ENCODE measurements around the gene S100A6. TPM values are rescaled to one million over a fixed set of nuclear protein-coding genes. Genes with fewer than 3 reads are reported as not detected.
A peak's percentile ranks its signal among the peaks of the same experiment; 100 is the strongest.

S100A6 gene
- total RNA-seq, 8 experiments from 2014 or later = 0.49 to 2,482 (median 5.7) TPM

DNA sequence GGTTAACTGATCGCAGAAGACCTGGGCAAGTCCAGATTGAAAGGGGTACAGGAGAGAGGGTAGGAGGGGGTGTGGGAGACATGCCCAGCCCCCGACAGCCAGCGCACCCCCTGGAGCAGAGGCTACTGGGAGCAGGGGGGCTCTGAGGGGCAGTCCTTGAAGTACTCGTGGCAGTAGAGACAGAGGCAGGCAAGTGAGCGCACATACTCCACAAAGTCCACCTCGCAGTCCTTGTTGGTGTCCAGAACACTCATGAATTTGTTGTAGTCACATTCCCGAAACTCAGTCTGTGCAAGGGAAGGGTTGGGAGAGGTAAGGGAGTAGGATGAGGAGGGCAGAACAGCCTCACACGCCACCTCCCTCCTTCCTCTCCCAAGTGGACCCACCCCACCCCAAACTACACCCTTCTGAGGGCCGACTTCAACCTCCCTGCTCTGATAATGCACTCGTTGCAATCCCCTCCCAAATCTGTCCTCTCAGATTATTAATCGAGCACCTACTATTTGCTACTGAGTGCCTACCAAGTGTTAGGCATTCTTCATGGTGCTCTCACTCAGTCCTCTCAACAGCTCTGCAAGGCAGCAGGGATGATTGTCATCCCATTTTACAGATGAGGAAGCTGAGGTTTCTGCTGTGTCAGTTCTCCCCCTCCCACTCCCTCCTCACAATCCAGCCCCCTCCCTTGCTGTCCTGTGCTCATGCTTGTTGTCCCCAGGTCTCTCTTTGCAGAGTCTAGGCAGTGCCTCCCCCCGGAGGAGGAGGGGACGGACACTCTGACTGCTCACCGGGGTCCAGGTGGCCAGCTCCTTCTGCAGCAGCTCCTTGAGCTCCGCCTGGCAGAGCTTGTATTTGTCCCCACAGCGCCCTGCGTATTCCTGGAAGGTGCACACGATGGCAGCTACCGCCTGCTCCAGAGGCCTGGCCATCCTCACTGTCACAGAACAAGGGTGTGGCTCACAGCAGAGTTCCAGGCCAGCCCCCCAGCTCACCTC lies 12.1 kb upstream of the S100A6 start:
- in situ Hi-C loops (cut with MboI; ENCODE audit: low pct_unique_long_range_greater_than_20kb in 2 of 9, low sequenced_read_pairs in 9 of 9, unreplicated experiment in 9 of 9) = no loop called here
- H3K27ac ChIP-seq = no peak overlapping the region
- WGBS, 10 experiments = 60 to 87% (median 78%) methylated on average over 1 to 11 of the region's 19 CpGs; no CpG with 5 or more reads in 6 of the 10 experiments
- H3K4me3 ChIP-seq = no peak overlapping the region
- H3K4me1 ChIP-seq (replicated peaks in 1 of 2) = peaks cover 19 to 25% of the 10 kb centered on the region in 2 donors
- ATAC-seq (replicated peaks in 6 of 8) = peak in 1 of 8 experiments; percentile 1

DNA sequence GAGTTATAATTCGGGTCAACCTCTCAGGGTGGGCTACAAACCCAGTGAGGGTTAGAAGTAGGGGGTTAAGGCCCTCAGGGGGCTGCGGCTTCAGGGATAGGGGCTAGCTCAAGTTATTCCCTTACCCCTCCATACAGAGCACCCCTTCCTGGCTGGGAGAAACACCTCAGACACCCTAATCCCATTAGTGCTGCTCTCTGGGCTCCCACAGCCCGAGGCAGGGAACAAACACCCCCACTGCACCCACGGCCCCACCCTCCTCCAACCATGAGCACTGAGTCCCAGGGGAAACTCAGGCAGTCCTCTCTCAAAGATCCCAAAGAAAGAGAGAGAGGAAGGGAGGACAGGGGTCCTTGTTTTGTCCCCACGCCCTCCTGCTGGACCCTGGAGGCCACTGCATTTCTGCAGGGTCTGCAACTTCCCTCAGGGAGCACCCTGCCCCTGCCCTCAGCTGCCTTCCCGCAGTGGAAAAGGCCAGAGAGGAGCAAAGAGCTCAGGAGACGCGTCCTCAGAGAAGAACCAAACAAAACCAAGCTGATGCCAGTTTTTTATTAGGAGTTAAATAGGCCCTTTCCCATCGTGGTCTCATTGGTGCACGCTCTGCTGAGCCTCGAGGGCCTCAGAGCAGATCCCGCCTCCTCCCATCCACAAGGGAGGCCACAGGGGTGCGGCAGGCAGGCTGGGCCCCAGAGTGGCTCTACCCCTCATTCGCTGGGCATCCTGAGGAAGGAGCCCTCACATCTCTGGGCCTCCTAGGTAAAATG lies 11.2 kb upstream of the S100A6 start:
- 0 to 90% (median 70%) methylated on average over 1 to 11 of the region's 14 CpGs; no CpG with 5 or more reads in 5 of the 10 experiments for WGBS, 10 experiments
- in situ Hi-C loops (cut with MboI; ENCODE audit: low pct_unique_long_range_greater_than_20kb in 2 of 9, low sequenced_read_pairs in 9 of 9, unreplicated experiment in 9 of 9) = no loop called here
- Histone ChIP-seq H3K27ac (no peak overlapping the region), H3K4me3 (no peak overlapping the region), H3K4me1 (replicated peaks in 1 of 2) (peaks cover 19 to 25% of the 10 kb centered on the region in 2 donors)
- peak in 1 of 8 experiments; percentile 13 for ATAC-seq (replicated peaks in 6 of 8)

DNA sequence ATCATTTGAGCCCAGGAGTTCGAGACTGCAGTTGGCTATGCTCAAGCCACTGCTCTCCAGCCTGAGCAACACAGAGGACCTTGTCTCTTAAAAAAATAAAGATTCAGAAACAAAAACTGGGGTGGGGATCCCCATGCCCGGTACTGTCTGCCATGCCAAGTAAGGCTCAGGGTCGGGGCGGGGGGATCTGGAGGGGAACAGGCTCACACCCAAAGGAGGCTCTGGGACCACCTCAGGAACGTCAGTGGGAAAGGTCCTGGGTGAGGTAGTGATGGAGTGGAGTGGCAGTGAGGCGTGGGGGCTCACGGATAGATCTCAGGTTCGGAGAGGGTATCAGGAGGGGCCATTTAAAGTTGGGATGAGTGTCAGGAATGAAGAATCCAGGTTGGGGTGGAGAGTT lies 10.6 kb upstream of the S100A6 start:
- H3K4me3 ChIP-seq = no peak overlapping the region
- ATAC-seq (replicated peaks in 6 of 8) = no peak
- in situ Hi-C loops (cut with MboI; ENCODE audit: low pct_unique_long_range_greater_than_20kb in 2 of 9, low sequenced_read_pairs in 9 of 9, unreplicated experiment in 9 of 9) = no loop called here
- H3K4me1 ChIP-seq (replicated peaks in 1 of 2) = peaks cover 19 to 25% of the 10 kb centered on the region in 2 donors
- no peak overlapping the region for H3K27ac ChIP-seq
- 0 to 100% (median 100%) methylated on average over 2 to 4 of the region's 8 CpGs; no CpG with 5 or more reads in 7 of the 10 experiments for WGBS, 10 experiments

DNA sequence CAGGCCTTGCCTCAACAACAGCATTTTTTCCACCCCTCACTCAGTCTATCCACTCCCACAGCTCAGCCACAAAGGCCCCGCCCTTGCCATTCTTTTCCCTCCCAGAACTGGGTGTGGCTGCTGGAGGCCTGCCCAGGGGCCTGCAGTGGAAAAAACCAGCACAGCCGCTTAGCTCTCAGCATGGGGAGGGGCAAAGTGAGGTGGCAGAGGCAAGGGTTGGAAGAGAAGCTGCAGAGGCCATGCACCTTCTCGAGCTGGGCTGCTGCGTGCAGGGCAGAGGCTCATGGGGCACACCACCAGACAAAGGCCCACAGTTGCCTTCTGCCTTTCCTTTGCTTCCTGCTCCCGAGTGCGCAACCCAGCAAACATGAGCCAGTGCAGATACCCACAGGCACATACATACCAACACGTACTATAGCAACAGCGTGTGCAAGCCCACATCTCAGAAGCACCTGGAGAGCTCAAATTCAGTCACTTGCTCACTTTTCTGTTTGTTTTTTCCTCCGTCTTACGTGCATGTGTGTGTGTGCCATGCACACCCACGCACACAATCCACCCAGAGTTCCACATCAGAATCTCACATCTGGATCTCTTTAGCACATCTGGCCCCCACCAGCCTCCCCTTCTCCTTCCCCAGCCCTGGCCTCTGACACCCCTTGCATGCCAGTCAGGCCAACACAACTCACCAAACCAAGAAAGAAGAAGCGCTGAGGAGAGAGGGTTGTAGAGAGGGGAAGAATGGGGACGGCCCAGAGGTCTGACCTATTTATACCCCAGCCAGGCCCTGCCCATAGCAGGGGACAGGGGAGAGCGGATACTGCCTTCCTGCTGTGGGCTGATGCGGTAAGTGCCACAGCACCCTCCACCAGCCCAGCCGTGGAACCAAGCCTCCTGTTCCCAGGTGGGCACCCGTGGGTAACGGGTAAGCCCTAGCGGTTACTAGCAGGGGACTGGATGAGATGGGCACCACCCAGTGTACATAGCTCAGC lies 9.6 kb upstream of the S100A6 start, which contains the start of gene S100A4:
Gene S100A4 (minus strand): TSS at position 740 of the 989 bp plus-strand sequence. CDS start 1,012 bp downstream, outside the sequence.
- in situ Hi-C loops (cut with MboI; ENCODE audit: low pct_unique_long_range_greater_than_20kb in 2 of 9, low sequenced_read_pairs in 9 of 9, unreplicated experiment in 9 of 9) = no loop called here
- H3K4me3 ChIP-seq = no peak within 1 kb of the TSS
- peaks cover 19 to 25% of the 10 kb centered on the region in 2 donors for H3K4me1 ChIP-seq (replicated peaks in 1 of 2)
- H3K27ac ChIP-seq = peak within 1 kb of the TSS in 1 of 2 donors; percentile 68
- WGBS, 10 experiments = 0 to 100% (median 20%) methylated on average over 1 to 9 of the region's 19 CpGs; no CpG with 5 or more reads in 2 of the 10 experiments
- ATAC-seq (replicated peaks in 6 of 8) = peak; percentile 39 to 95 (median 92)

DNA sequence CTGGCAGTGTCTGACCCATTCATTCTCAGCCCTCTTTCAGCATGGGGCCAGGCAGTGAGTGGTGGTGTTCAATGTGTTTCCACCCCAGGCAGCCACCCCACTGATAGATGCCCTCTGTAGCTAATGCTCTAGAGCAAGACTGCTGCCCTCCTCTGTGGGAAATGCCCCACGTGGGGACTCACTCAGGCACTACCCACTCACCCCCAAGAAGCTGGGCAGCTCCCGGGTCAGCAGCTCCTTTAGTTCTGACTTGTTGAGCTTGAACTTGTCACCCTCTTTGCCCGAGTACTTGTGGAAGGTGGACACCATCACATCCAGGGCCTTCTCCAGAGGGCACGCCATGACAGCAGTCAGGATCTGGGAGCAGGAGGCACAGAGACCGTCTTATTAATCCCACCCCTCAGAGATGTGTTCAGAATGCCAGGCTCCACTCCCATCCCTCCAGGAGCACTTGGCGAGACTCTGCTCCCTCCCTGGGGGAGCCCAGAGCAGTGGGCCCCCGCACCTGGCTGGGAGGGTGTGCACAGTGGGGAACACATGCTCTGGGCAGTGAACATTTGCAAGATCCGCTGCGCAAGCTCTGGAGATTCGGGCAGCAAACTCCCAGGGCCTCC lies 8.8 kb upstream of the S100A6 start:
- in situ Hi-C loops (cut with MboI; ENCODE audit: low pct_unique_long_range_greater_than_20kb in 2 of 9, low sequenced_read_pairs in 9 of 9, unreplicated experiment in 9 of 9) = no loop called here
- WGBS, 10 experiments = 56 to 67% (median 62%) methylated on average over 3 to 9 of the region's 10 CpGs; no CpG with 5 or more reads in 7 of the 10 experiments
- Histone ChIP-seq H3K4me1 (replicated peaks in 1 of 2) (peaks cover 19 to 25% of the 10 kb centered on the region in 2 donors), H3K27ac (peak overlapping the region in 1 of 2 donors; percentile 68), H3K4me3 (no peak overlapping the region)
- ATAC-seq (replicated peaks in 6 of 8) = no peak

DNA sequence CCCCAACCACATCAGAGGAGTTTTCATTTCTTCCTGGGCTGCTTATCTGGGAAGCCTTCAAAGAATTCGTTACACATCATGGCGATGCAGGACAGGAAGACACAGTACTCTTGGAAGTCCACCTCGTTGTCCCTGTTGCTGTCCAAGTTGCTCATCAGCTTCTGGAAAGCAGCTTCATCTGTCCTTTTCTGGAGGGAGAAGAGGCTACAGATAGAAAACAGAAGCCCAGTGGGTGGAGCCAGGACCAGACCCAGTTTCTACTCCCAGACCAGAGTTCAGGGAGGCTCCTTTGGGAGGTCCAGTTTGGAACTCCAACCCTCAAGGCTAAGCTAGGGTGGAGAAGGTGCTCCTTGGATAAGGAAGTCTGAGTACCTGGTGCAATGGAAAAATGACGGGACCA lies 7.9 kb upstream of the S100A6 start:
- H3K27ac ChIP-seq = no peak overlapping the region
- no peak for ATAC-seq (replicated peaks in 6 of 8)
- 0 to 100% (median 90%) methylated on average over 1 to 4 of the region's 4 CpGs; no CpG with 5 or more reads in 3 of the 10 experiments for WGBS, 10 experiments
- H3K4me1 ChIP-seq (replicated peaks in 1 of 2) = peaks cover 19 to 25% of the 10 kb centered on the region in 2 donors
- no peak overlapping the region for H3K4me3 ChIP-seq
- in situ Hi-C loops (cut with MboI; ENCODE audit: low pct_unique_long_range_greater_than_20kb in 2 of 9, low sequenced_read_pairs in 9 of 9, unreplicated experiment in 9 of 9) = no loop called here

DNA sequence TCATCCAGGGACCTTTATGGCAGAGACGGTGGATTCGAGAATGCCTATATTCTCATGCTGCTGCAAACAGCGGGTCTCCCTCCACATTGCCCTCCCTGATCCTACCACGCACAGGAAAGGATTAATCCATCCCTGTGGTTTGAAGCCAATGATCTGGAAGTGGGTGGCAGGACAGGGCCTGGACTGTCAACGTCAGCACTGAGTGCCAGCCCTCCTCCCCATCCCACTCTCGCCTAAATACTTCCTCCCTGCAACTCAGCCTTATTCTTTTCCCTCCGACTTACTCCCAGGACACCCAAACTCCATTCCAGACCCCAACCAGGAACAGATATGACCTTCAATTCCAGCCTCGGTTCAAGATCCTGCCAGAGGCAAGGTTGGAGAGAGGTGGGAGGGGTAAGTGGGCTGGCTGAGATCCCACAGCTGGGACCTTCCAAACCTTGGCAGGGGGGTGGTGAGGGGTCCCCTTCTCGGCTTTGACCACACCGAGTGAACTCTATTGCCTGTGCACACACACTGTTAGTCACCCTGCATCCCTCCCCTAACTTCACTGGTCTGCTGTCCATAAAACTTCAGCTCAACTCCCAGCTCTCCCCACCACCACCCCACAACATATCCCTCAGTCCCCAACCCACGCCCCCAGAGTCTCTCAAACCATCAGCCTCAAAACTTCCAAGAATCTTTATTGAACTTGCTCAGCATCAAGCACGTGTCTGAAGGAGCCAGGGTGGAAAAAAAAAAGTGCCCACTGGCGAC lies 7.3 kb upstream of the S100A6 start:
- in situ Hi-C loops (cut with MboI; ENCODE audit: low pct_unique_long_range_greater_than_20kb in 2 of 9, low sequenced_read_pairs in 9 of 9, unreplicated experiment in 9 of 9) = no loop called here
- H3K27ac ChIP-seq = no peak overlapping the region
- WGBS, 10 experiments = 4 to 92% (median 77%) methylated on average over 2 to 10 of the region's 13 CpGs; no CpG with 5 or more reads in 2 of the 10 experiments

DNA sequence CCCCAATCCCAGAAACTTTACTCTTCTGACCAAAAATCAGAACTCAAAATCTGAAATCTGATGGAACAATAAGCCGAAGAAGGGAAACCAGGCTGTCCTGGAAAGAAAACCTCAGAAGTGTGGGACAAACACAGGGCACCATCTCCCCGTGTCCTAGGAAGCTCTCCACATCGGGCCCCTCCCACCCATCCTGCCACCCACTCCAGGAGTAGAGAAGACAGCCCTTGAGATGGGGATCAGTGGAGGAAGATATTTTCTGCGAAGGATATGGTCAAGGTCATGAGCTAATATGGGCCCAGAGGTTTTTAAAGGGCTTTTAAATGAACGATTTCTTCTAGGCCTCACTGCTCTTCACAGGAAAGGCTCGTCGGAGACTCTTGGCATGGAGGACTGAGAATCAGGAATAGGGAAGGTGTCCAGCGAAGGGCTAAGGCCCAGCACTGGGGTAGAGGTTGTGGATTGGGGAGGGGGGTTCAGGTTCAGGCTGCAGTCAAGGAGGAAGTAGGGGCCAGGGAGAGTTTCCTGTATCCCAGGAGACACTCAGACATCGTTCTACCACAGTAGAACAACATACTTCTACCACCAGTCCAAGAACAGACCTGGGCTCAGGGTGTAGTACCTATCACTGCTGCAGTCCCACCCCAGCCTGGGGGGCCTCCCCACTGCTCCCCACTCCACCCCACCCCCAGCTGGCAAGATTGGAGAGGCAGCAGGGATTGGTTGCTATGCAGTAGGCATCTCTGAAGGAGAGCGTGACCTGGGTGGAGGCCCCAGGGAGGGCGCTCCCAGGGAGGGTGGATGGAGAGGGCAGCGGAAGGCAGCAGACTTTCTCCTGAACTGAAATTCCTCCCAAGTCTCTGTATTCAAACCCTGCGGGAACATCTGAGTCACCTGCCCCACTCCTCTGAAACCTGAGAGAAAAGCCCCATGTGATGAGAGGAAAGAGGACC lies 6.1 kb upstream of the S100A6 start:
- in situ Hi-C loops (cut with MboI; ENCODE audit: low pct_unique_long_range_greater_than_20kb in 2 of 9, low sequenced_read_pairs in 9 of 9, unreplicated experiment in 9 of 9) = no loop called here
- peak in 2 of 8 experiments; percentile 9 to 15 for ATAC-seq (replicated peaks in 6 of 8)
- peaks cover 16 to 27% of the 10 kb centered on the region in 2 donors for H3K4me1 ChIP-seq (replicated peaks in 1 of 2)
- no peak overlapping the region for H3K4me3 ChIP-seq
- no peak overlapping the region for H3K27ac ChIP-seq
- WGBS, 10 experiments = 33 to 91% (median 80%) methylated on average over 1 to 8 of the region's 13 CpGs; no CpG with 5 or more reads in 4 of the 10 experiments

More for the DNA sequence above, 7.3 kb upstream of the S100A6 start:
- ATAC-seq (replicated peaks in 6 of 8) = no peak
- Histone ChIP-seq H3K4me3 (no peak overlapping the region), H3K4me1 (replicated peaks in 1 of 2) (peaks cover 19 to 30% of the 10 kb centered on the region in 2 donors)

DNA sequence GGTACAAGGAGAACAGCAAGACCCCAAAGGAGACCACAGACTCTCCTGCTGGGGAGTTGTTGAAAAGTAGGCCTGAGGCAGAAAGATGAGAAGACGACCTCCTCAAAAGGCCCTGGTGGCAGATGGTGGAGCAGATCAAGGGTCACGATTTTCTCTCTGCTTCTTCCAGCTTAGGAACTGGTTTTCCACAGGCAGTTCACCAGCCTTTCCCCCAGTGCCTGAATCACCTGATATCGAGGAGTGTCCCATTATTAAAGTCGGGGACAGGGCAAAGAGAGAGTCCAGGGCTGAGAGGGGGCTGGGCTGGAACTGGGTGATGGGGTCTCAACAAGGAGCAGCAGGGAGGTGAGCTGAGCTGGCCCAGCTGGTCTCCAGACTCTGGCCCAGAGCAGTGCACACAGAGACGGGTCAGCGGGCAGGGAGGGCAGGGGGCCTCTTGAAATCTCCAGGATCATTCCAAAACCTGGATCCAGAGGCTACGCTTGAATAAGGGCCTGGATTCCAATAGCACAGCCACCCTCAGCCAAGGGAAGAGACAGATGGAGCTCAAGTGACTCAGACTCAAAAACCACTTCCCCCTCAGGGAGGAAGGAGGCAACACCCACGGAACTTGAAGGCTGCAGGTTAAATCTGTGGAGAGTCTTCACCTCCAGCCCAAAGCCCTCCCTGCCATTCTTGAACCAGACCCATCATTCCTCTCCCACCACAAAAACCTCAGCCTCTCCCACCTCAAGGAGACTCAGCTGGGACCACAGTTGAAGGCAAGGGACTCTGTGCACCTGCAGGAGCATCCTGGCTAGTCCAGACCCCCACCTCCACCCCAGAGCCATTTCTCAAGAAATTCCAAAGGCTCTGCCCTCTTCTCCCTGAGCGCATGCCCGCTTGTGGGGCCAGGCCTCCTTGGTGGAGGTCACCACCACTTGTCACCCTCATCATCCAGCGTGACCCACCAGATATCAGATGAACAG lies 4.9 kb upstream of the S100A6 start, which contains the start of gene S100A5:
Gene S100A5 (minus strand): TSS at position 541 of the 968 bp plus-strand sequence. CDS start 743 bp downstream, outside the sequence.
- no peak within 1 kb of the TSS for H3K27ac ChIP-seq
- peak in 1 of 8 experiments; percentile 0 for ATAC-seq (replicated peaks in 6 of 8)
- WGBS, 10 experiments = 79 to 92% (median 82%) methylated on average over 2 to 9 of the region's 11 CpGs; no CpG with 5 or more reads in 5 of the 10 experiments
- peaks cover 14 to 23% of the 10 kb centered on the region in 2 donors for H3K4me1 ChIP-seq (replicated peaks in 1 of 2)
- no peak within 1 kb of the TSS for H3K4me3 ChIP-seq
- in situ Hi-C loops (cut with MboI; ENCODE audit: low pct_unique_long_range_greater_than_20kb in 2 of 9, low sequenced_read_pairs in 9 of 9, unreplicated experiment in 9 of 9) = no loop called here
